HepG2 (cell line): ENCODE data around the gene SLC16A4. TPM values are rescaled to one million over a fixed set of nuclear protein-coding genes. Genes with fewer than 3 reads are reported as not detected.
"Not testable (repeated sequence)": the region's sequence is repeated elsewhere in the genome, so short reads cannot be mapped to it uniquely, and the experiment has no call there.

Experiments
- ATAC-seq: fragments of 200-7000 bp; cut with Tn5 transposase; 3 replicates; pipeline ENCODE4 v1.9.1; 2020; ENCODE audit warnings: mild to moderate bottlenecking, moderate library complexity
- BruUV-seq: library from RNA; stranded (reverse); fragments of 400-500 nt; replicated peaks from 2 replicates; lab custom pipeline; 2021; lab: Mats Ljungman, UMichigan
- CTCF ChIA-PET: fragments of 300-600 bp; formaldehyde crosslinking; extraction: SDS; loops from one replicate; lab custom pipeline; 2021; ENCODE audit warnings: low total read pairs, inconsistent platforms, low intra/inter-chr PET ratio; lab: Yijun Ruan, JAX
- POLR2A ChIA-PET: fragments of 350-600 bp; sonication (Branson Sonifier 250); formaldehyde crosslinking; loops from one replicate; lab custom pipeline; 2020; ENCODE audit warnings: antibody characterized with exemption, inconsistent platforms; lab: Yijun Ruan, JAX
- DNase-seq: peaks from one replicate; pipeline ENCODE4 v3.0.0-alpha.2; 2015; ENCODE audit warnings: low spot score
- FAIRE-seq: peaks from 3 replicates; lab custom pipeline; 2011; peaks lifted over from hg19 to GRCh38; lab: Jason Lieb, UNC
- H2AFZ ChIP-seq: one replicate; pipeline ENCODE4 v1.6.1; 2011; ENCODE audit warnings: low read length, inconsistent platforms
- H3K27ac ChIP-seq: fragments of 300-600 bp; 3 replicates; pipeline ENCODE4 v1.8.0; 2011; ENCODE audit warnings: mixed run types, mild to moderate bottlenecking, mixed read lengths, low read length, inconsistent platforms; ENCODE audit not compliant: insufficient read depth; ENCODE audit errors: extremely low read length
- H3K27me3 ChIP-seq, 2 experiments: fragments of 200-600 bp in 1 of 2; 2 replicates in 1 of 2; 3 replicates in 1 of 2; pipeline versions ENCODE4 v1.6.0 to v1.8.0; 2011; ENCODE audit warnings: low read length in 2 of 2, mild to moderate bottlenecking in 2 of 2, moderate library complexity in 2 of 2, inconsistent platforms in 1 of 2; ENCODE audit not compliant: insufficient read depth in 2 of 2, control insufficient read depth in 1 of 2
- H3K36me3 ChIP-seq, 2 experiments: fragments of 200-600 bp in 1 of 2; replicated peaks in 1 of 2; 2 replicates in 1 of 2; 3 replicates in 1 of 2; pipeline versions ENCODE4 v1.5.1 to v1.8.0; 2011; ENCODE audit warnings: low read length in 2 of 2, inconsistent platforms in 1 of 2; ENCODE audit not compliant: insufficient read depth in 2 of 2, control insufficient read depth in 1 of 2
- H3K4me1 ChIP-seq: 2 replicates; pipeline ENCODE4 v1.5.1; 2012; ENCODE audit warnings: low read length, inconsistent platforms; ENCODE audit not compliant: insufficient read depth
- H3K4me2 ChIP-seq: 2 replicates; pipeline ENCODE4 v1.6.0; 2011; ENCODE audit warnings: low read depth, low read length, inconsistent platforms
- H3K4me3 ChIP-seq, 3 experiments: fragments of 200-600 bp in 1 of 3; sonication (generic), shearing (Covaris generic) in 1 of 3; replicated peaks in 1 of 3; 2 replicates each; pipeline ENCODE4 v1.5.1; 2011 to 2016; ENCODE audit warnings: low read length in 3 of 3, inconsistent platforms in 2 of 3, low read depth in 2 of 3, mild to moderate bottlenecking in 2 of 3, control low read depth in 1 of 3, mixed read lengths in 1 of 3; ENCODE audit not compliant: insufficient read depth in 1 of 3
- H3K79me2 ChIP-seq: one replicate; pipeline ENCODE4 v1.6.1; 2011; ENCODE audit warnings: low read length, inconsistent platforms; ENCODE audit not compliant: insufficient read depth
- H3K9ac ChIP-seq: 2 replicates; pipeline ENCODE4 v1.6.0; 2011; ENCODE audit warnings: mild to moderate bottlenecking, low read depth, low read length, inconsistent platforms; ENCODE audit not compliant: insufficient read depth
- H3K9me3 ChIP-seq: 2 replicates; pipeline ENCODE4 v1.5.1; 2012; ENCODE audit warnings: mild to moderate bottlenecking, low read length
- H4K20me1 ChIP-seq: 2 replicates; pipeline ENCODE4 v1.6.0; 2011; ENCODE audit warnings: inconsistent platforms, mild to moderate bottlenecking, low read length, moderate library complexity; ENCODE audit not compliant: insufficient read depth
- MTF2 ChIP-seq: sonication (generic); formaldehyde crosslinking; IDR thresholded peaks from 2 replicates; pipeline ENCODE4 v1.5.0; 2020; ENCODE audit warnings: missing genetic modification reagents, borderline replicate concordance
- WGBS: methylation state at CpG from one replicate; pipeline ENCODE4 v1.1.6; 2017; ENCODE audit warnings: low lambda C conversion rate; 5-methylcytosine and 5-hydroxymethylcytosine counted together
- in situ Hi-C: cut with HindIII; loops from 2 replicates; pipeline ENCODE4 v1.10.0; 2017; ENCODE audit warnings: low pct_unique_long_range_greater_than_20kb; ENCODE audit not compliant: extremely low pct_ligation_motif_present
- intact Hi-C: fragments of 100-400 bp; cut with micrococcal nuclease; formaldehyde crosslinking; loops from one replicate; pipeline ENCODE4 v1.10.0; 2022; ENCODE audit not compliant: unreplicated experiment
- polyA plus RNA-seq, 8 experiments: library from polyadenylated mRNA; depleted of rRNA in 3 of 8; stranded (reverse) in 7 of 8; unstranded in 1 of 8; fragments of >200 nt; fragmentation: Illumina TruSeq in 4 of 8; extraction: Trizol in 4 of 8; gene quantifications; 2 replicates each; pipeline versions ENCODE4 v1.2.1 to v1.2.3, GENCODE V29; 2011 to 2016; ENCODE audit warnings: low read depth in 4 of 8, missing spikeins in 1 of 8, mixed read lengths in 1 of 8; ENCODE audit not compliant: insufficient read depth in 1 of 8
- total RNA-seq, 5 experiments: library from RNA; depleted of rRNA; stranded (reverse); fragments of >200 nt; fragmentation: Illumina TruSeq; extraction: Trizol; gene quantifications; 2 replicates each; pipeline ENCODE4 v1.2.3, GENCODE V29; 2016; ENCODE audit warnings: low read depth in 1 of 5
- TF ChIP-seq, protein P1 (sequence below): sonication (generic); formaldehyde crosslinking; IDR thresholded peaks from 2 replicates; pipeline ENCODE4 v1.4.0; 2020; ENCODE audit warnings: mild to moderate bottlenecking, missing genetic modification reagents

The SLC16A4 gene
- total and polyA plus RNA-seq, 2 of the 13 experiments (the other 11 are each of a cell fraction or from before 2014, with no cell fraction given), result 1.1 to 1.5 TPM

- H3K27me3 ChIP-seq, H2AFZ ChIP-seq, in situ Hi-C loops, FAIRE-seq, ATAC-seq, H4K20me1 ChIP-seq, H3K9me3 ChIP-seq, DNase-seq, CTCF ChIA-PET, BruUV-seq: not testable (repeated sequence)
- Histone ChIP-seq H3K9ac (peak overlapping the region; percentile 93), H3K36me3 (peaks cover 6 to 33% of the 10 kb centered on the region in 2 experiments; a peak in 4 of 5 replicates), H3K4me3 (peak overlapping the region; percentile 90 to 98 (median 92)), H3K4me1 (peaks cover 24% of the 10 kb centered on the region), H3K79me2 (peaks cover 21% of the 10 kb centered on the region), H3K27ac (peak overlapping the region; percentile 81), H3K4me2 (peak overlapping the region; percentile 93)
- POLR2A ChIA-PET, result interaction anchor here (1.6 kb wide), 1 partner anchor 67 kb away, joined by 9 read pairs; the partner anchor contains the start of gene RBM15
- TF ChIP-seq, protein P1, sequence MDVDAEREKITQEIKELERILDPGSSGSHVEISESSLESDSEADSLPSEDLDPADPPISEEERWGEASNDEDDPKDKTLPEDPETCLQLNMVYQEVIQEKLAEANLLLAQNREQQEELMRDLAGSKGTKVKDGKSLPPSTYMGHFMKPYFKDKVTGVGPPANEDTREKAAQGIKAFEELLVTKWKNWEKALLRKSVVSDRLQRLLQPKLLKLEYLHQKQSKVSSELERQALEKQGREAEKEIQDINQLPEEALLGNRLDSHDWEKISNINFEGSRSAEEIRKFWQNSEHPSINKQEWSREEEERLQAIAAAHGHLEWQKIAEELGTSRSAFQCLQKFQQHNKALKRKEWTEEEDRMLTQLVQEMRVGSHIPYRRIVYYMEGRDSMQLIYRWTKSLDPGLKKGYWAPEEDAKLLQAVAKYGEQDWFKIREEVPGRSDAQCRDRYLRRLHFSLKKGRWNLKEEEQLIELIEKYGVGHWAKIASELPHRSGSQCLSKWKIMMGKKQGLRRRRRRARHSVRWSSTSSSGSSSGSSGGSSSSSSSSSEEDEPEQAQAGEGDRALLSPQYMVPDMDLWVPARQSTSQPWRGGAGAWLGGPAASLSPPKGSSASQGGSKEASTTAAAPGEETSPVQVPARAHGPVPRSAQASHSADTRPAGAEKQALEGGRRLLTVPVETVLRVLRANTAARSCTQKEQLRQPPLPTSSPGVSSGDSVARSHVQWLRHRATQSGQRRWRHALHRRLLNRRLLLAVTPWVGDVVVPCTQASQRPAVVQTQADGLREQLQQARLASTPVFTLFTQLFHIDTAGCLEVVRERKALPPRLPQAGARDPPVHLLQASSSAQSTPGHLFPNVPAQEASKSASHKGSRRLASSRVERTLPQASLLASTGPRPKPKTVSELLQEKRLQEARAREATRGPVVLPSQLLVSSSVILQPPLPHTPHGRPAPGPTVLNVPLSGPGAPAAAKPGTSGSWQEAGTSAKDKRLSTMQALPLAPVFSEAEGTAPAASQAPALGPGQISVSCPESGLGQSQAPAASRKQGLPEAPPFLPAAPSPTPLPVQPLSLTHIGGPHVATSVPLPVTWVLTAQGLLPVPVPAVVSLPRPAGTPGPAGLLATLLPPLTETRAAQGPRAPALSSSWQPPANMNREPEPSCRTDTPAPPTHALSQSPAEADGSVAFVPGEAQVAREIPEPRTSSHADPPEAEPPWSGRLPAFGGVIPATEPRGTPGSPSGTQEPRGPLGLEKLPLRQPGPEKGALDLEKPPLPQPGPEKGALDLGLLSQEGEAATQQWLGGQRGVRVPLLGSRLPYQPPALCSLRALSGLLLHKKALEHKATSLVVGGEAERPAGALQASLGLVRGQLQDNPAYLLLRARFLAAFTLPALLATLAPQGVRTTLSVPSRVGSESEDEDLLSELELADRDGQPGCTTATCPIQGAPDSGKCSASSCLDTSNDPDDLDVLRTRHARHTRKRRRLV (CRISPR knock-in tag), result 0 out of 2 replicates have a peak, but pooled peaks have one; percentile 3
- TF ChIP-seq MTF2 (CRISPR knock-in tag), result 0 out of 2 replicates have a peak, but pooled peaks have one; percentile 18
- intact Hi-C loops, result loop anchor here (2.0 kb wide), 1 partner anchor 68 kb away; the partner anchor contains the start of gene RBM15
- 17% methylated on average over 15 of the region's 15 CpGs for WGBS
Observed at GRCh38 chr1:110406407-110406806, 15.6 kb upstream of the SLC16A4 start.
